Measurements from ENCODE around the gene HSPB6. TPM values are rescaled to one million over a fixed set of nuclear protein-coding genes. Genes with fewer than 3 reads are reported as not detected.

HSPB6 gene
- total RNA-seq, 1 experiment from 2014 or later: 0.37 TPM

GRCh38 chr19:35714601-35715354, 42.1 kb downstream of the HSPB6 start:
- H3K14ac ChIP-seq (ENCODE audit: insufficient read depth, low read length): no peak overlapping the region
- Mint-ChIP-seq H3K27me3 (ENCODE audit: low read depth) (no peaks in the 10 kb centered on the region; the same call in 1 of the 2 replicates), H3K4me1 (peaks cover 49% of the 10 kb centered on the region in 2 experiments), H3K27ac (peak overlapping the region in 1 of 3 experiments; percentile 57; a peak in 1 of 7 replicates), H3K9me3 (no peaks in the 10 kb centered on the region; a peak in 1 of 5 replicates), H3K4me3 (peak overlapping the region; percentile 75 to 86), H3K36me3 (ENCODE audit: insufficient read depth in 1 of 3, low read depth in 3 of 3) (peaks cover 4 to 14% (median 6%) of the 10 kb centered on the region in 3 experiments; a peak in 5 of 7 replicates)
- H3K4ac ChIP-seq (ENCODE audit: low read depth, low read length): no peak overlapping the region
- H3K9ac ChIP-seq (ENCODE audit: extremely low read depth, insufficient read length, low read length): no peak overlapping the region
- H3K79me1 ChIP-seq (ENCODE audit: insufficient read depth, low read depth, low read length, poor library complexity, severe bottlenecking): no peaks in the 10 kb centered on the region
- H4K91ac ChIP-seq (ENCODE audit: insufficient read length, low read depth, low read length): no peak overlapping the region
- H3K9me3 ChIP-seq (ENCODE audit: control insufficient read depth, low read depth, low read length): no peaks in the 10 kb centered on the region
- no peak overlapping the region for H2BK20ac ChIP-seq (ENCODE audit: low read depth, low read length, poor library complexity, severe bottlenecking)
- no peak overlapping the region for H2BK15ac ChIP-seq (ENCODE audit: low read depth, low read length)
- no peak overlapping the region for H3K4me2 ChIP-seq (ENCODE audit: insufficient read depth, insufficient read length, low read length)
- no peak overlapping the region for H2AFZ ChIP-seq (ENCODE audit: low read length)
- H3K23ac ChIP-seq (ENCODE audit: insufficient read length, low read depth, low read length): no peak overlapping the region
- peaks cover 11% of the 10 kb centered on the region; the same call in 1 of the 2 replicates for H3K79me2 ChIP-seq (ENCODE audit: insufficient read depth, low read length)
- no peak overlapping the region for H4K5ac ChIP-seq (ENCODE audit: insufficient read length, low read depth, low read length)
- H2AK5ac ChIP-seq (ENCODE audit: insufficient read length, low read length): no peak overlapping the region
- H4K8ac ChIP-seq (replicated peaks; ENCODE audit: insufficient read length, low read depth, low read length): no peak overlapping the region
- H3K27me3 ChIP-seq (ENCODE audit: insufficient read depth, low read length): no peaks in the 10 kb centered on the region
- H2BK12ac ChIP-seq (ENCODE audit: insufficient read length, low read depth, low read length): no peak overlapping the region
- peaks cover 18% of the 10 kb centered on the region for H3K23me2 ChIP-seq (ENCODE audit: insufficient read length, low read depth, low read length, poor library complexity, severe bottlenecking)
- TF ChIP-seq, protein P1, sequence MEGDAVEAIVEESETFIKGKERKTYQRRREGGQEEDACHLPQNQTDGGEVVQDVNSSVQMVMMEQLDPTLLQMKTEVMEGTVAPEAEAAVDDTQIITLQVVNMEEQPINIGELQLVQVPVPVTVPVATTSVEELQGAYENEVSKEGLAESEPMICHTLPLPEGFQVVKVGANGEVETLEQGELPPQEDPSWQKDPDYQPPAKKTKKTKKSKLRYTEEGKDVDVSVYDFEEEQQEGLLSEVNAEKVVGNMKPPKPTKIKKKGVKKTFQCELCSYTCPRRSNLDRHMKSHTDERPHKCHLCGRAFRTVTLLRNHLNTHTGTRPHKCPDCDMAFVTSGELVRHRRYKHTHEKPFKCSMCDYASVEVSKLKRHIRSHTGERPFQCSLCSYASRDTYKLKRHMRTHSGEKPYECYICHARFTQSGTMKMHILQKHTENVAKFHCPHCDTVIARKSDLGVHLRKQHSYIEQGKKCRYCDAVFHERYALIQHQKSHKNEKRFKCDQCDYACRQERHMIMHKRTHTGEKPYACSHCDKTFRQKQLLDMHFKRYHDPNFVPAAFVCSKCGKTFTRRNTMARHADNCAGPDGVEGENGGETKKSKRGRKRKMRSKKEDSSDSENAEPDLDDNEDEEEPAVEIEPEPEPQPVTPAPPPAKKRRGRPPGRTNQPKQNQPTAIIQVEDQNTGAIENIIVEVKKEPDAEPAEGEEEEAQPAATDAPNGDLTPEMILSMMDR (conservative IDR thresholded peaks at IDR 0.05): peak; percentile 48
- no peak overlapping the region for H2BK5ac ChIP-seq (ENCODE audit: insufficient read length, low read length)
- peaks cover 10% of the 10 kb centered on the region; the same call in 1 of the 2 replicates for H3K4me1 ChIP-seq (ENCODE audit: insufficient read depth, low read length)
- no peak overlapping the region for H2BK120ac ChIP-seq (ENCODE audit: low read depth, low read length, poor library complexity, severe bottlenecking)
- no peak overlapping the region for H3K56ac ChIP-seq (ENCODE audit: insufficient read length, low read depth, low read length)
- H4K20me1 ChIP-seq (ENCODE audit: control insufficient read depth, insufficient read depth, insufficient read length): peaks cover 6% of the 10 kb centered on the region
- H3K27ac ChIP-seq (ENCODE audit: insufficient read length, low read depth, low read length): no peak overlapping the region
- peak; percentile 66 for DNase-seq
- no CpG with 5 or more reads among the region's 14 CpGs for WGBS (ENCODE audit: extremely low coverage, insufficient read length, low lambda C conversion rate)
- no peak overlapping the region for H3T11ph ChIP-seq (ENCODE audit: low read length)
- no peak overlapping the region for H3K18ac ChIP-seq (ENCODE audit: insufficient read length, low read depth, low read length)

Measured in H9 (cell line).